GM18861 (cell line): ENCODE data around the gene RHBDD3.

Experiments used
- ATAC-seq: cut with Tn5 transposase; IDR thresholded peaks from one replicate; pipeline ENCODE4 v1.9.1; 2021; ENCODE audit not compliant: unreplicated experiment

Gene RHBDD3

DNA sequence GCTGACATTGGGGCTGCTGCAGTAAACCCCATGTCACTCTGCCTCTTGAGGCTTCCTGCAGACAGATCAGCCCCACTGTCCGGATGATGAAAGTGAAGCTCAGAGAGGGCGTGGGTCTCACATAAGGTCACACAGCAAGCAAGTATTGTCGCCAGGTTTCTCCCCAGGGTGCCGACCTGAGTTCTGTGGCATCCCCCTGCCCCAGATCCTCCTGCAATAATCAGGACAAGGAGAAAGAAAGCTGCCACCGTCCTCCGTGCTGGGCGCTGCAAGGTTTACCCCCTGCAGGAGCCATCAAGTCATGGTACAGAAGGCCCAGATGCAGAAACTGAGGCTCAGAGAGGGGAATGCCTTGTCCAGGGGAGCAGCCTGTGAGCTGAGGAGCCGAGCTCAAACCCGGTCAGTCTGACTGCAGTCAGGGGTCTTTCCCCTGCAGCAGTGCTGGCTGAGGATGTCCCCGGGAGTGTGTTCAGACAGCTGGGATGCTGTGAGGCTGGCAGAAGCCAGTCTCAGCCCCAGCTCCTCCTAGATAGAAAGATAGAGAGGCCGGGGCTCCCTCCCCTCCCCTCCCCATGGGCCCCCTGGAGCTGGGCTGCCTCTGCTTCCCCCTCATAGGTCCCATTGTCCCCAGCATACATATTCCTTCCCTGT lies 48.9 kb downstream of the RHBDD3 start:
- ATAC-seq: no peak

DNA sequence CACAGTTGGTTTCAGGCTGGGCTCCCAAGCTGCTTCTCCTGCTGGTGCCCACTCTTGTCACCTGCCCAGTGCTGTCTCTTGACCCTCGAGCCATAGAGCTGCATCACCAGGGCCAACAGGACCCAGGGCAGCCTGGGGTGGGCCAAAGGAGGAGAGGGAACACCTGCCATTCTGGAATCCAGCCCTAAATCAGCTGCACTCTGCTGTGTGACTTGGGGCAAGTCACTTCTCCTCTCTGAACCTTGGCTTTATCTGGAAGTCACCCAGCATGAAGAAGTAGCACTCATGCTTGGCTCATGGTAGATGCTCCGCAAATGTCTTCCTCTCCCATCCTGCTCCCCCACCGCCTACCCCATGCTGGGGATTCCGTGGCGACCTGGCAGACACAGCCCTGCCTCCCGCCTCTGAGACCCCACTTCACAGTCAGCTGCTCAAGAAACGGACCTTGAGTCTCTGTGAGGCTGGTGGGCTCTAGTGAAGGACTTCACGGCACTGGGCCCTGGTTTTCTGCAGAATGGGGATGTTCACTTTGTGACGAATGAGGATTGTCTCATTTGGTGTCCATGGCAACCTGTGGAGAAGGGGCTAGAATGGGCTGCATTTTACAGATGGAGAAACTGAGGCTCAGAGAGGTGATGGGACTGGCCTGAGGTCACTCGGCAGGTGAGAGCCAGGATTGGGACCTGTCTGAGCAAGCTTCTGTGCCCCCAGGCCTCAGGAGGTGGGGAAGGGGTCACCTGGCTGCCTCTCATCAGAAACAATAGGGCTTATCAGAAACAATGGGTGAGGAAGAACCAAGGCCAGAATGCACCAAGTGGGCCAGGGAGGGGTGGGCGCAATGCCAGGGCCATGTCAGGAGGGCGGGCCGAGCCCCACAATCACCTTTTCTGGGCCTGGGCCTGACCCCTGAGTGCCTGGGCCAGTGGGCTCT lies 49.7 kb downstream of the RHBDD3 start:
- ATAC-seq: no peak

DNA sequence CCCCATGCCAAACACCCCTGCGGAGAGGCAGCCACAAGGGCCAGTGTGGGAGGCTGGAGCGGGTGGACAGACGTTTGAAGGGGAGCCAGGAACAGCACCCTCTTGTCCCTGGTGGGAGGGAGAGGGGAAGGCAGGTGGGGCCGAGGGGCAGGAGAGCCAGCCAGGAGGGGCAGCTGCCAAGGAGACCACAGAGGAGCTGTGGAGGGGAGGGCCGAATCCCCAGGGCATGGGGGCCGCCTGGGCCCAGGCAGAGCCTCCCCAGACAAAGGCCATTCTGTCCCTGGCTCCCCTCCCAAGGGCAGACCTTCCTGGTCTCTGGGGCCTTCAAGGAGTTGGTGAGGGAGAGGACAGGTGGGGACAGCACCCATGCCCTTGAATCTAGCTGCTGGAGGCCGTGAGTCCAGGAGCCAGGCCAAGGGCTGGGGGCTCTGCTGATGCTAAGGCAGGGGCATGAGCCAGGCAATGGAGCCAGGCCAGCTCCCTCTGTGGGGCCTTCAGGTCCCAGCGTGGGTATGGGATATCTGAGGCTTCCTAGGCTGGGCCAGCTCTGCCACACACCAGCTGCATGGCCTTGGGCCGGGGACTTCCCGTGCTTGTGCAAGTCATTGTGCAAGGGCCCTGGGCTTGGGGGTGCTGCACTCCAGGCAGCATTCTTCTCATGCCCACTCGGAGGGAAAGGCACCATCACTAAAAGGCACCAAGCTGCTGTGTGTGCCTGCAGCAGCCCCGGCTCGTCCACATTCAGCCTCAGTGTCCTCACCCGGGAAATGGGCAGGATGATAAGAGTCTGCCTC lies 50.7 kb downstream of the RHBDD3 start:
- no peak for ATAC-seq

DNA sequence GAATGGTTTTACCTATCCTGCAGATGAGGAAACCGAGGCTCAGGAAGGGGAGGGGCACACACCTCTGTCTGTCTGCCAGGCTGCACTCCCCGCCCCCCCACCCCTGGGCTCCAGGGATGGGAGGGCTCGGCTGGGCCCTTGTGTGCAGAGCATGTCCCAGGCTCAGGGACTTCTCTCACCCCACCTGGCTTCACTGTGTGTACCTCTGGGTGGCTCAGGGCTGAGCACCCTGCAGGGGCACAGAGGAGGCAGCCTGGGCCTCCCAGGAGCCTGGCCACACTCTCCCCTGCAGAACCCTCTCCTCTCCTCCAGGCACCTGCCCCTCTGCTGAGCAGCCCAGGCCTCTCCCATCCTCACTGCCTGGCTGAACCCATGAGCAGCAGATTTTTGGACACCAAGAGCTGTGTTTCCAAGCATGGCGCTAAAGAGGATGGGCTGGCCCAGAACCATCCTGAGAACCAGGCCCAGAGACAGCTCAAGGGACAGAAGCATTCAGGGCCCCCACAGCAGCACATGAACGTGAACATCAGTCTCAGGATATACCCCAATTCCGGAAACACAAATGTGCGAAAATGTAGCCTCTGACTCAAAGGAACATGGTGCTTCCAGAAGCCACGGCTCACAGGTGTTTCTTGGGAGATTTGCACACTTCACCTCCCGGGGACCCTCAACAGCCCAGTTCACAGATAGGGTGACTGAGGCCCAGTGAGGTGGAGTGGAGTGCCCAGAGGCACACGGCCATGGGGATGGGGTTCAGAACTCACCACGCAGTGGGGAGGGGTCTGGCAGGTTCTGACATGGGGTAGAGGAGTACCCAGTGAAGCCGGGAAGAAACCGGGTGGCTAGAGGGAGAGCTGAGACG lies 51.5 kb downstream of the RHBDD3 start:
- no peak for ATAC-seq

DNA sequence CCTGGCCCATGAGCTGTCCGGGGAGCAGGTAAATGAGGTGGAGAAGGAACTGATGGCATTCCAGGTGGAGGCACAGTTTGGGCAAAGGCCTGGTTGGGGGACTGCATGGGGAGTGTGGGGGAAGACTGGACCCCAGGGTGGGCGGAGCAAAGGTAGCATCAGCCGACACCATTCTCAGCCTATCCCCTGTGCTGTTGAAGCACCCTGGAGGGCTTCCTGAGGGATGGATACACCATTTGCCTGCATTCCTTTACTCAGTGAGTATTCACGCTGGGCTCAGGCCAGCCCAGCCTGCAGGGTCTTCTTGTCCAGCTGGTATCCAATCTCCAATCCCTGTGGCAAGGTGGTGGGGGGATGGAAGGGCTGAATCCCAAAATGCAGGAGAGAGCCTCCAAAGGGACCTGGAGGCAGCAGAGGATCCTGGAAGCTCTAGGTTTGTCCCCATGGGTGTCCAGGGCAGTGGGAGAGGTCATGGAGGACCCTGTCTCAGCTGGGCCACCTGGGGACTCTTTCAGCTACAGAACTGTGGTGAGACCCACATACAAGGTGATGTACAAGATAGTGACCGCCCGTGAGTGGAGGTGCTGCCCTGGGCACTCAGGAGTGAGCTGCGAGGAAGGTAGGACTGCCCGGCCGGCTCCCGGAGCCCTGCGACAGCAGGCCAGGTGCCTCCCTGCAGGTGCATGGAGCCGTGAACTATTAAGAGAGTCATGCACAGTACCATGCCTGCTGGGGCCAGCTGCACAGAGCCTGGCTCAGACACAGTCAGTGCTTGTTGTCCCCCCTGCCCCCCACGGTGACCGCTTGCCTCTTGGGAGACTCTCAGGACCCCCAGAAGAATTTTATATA lies 52.5 kb downstream of the RHBDD3 start:
- no peak for ATAC-seq

DNA sequence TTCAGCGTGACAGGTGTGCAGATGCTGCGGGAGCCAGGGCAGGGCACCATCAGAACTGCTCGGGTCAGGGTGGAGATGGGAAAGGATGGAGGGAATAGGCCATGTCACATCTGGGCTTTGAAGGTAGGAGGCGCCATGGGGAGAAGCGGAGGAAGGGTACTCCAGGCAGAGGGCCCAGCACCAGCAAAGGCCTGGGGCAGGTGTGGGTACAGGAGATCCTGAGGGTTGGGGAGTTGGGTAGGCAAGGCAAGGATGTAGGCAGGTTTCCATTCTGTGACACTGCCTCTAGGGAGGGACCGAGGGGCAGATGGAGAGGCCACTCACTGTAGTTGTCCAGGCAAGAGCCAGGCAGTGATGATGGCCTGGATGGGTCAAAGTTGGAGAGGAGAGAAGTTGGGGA lies 53.5 kb downstream of the RHBDD3 start:
- no peak for ATAC-seq

DNA sequence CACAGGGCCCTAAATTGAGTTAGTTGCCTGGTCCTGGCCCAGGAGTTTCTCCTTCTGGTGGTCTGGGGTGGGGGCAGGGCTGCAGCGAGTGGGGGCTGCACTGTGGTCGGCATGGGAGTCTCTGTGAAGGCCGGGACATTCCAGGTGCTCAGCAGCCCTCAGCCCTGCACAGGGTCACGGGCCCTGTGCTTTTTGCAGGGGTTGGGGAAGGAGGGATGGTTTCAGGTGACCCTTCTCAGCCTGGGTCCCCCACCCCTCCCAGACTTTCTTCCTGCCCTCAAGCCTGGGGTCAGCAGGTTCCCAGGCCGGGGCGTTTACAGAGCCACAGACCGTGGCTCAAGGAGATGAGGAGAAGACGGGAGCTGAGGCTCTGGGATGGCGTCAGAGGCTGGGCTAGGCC lies 54.3 kb downstream of the RHBDD3 start:
- no peak for ATAC-seq

DNA sequence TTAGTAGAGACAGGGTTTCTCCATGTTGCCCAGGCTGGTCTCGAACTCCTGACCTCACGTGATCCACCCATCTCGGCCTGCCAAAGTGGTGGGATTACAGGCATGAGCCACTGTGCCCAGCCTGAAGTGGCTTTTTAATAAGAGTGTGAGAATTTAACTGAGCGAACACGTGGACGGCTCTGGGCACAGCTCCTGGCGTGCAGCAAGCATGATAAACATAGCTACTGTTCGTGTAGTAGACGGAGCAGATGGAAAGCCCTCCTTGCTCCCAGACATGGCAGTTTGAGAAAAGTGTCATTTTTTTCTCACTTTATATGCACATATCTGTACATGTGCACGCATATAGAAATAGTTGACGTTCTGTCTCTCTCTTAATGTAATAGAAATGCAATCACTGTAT lies 55.0 kb downstream of the RHBDD3 start:
- no peak for ATAC-seq

DNA sequence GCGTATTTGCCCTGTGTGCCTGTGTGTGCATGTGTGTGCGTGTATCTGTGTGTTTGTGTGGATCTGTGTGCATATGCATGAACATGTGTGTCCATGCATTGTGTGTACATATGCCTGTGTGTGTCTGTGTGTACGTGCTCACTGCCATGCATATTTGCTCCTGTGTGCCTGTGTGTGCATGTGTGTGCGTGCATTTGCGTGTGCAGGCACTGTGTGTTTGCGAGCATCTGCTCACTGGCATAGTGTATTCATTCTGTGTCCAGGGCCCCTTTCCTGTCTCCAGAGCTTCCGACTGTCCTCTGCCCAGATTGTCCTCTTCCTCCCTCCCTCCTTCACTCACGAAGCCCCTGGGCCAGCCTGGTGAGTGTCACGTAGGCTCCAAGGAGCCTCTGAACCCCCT lies 56.3 kb downstream of the RHBDD3 start:
- no peak for ATAC-seq

DNA sequence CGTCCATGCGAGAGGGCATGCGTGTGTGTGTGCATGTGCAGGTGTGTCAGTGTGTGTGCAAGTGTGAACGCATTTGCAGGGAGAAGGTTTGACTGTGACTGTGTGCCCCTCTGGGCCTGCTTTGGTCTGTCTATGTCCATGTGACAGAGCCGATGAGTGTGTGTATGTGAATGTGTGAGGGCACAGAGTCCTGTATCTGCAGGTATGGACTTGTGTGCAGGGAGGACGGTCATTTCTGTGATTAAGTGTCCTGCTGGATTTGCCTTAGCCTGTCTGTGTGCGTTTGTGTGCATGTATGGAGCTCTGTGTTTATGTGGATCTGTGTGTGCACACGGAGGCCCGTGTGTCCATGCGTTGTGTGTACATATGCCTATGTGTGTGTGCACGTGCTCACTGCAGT lies 56.7 kb downstream of the RHBDD3 start:
- ATAC-seq: no peak
